Pons (tissue), 1 donor: ENCODE data around the gene CCDC158.
"Not testable (repeated sequence)": the region's sequence is repeated elsewhere in the genome, so short reads cannot be mapped to it uniquely, and the experiment has no call there.

Experiments
- DNase-seq: peaks from one replicate; pipeline ENCODE4 v3.0.0-alpha.2; 2016; ENCODE audit warnings: low spot score

The CCDC158 gene

DNA sequence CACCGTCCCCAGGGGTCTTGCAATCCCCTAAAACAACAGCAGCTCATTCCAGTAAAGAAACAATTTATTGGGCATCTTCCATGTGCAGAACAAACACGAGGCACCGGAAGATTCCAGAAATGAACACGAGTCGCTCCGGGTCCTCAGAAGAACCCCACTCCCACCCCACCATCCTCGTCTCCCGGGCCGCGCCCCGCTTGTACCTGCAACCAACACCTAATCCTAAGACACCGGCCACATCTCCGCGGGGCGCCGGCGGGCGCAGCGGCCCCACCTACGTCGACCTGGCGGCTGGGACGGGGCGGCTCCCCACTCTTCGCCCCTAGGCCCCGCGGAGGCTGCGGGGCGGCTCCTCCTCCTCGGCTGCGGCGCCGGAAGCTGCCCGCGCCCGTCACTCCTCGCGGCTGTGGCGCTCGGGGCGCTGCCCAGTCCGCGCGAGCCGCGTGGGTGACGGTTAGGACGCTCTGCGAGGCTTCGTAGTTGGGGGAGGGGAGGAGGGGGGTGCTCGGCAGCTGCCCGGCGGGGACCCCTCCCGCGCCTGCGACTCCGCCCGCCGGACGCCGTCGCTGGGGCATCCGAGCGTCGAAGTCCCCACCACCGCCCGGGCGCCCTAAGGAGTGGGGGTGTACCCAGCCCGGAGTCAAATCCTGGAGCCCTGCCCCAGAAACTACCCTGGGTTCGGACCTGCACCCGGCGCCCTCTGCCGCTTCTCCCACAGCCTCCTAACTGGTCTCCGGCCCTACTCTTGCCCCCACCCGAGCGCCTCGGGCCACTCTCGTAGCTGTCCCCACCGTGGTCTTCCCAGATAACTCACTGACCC lies at the start of gene CCDC158:
TSS of gene CCDC158 (minus strand) at position 380 of the 820 bp plus-strand sequence. CDS start 17,934 bp downstream, outside the sequence.
- DNase-seq: no peak

- DNase-seq: no peak
Measured at GRCh38 chr4:76470532-76470931, 49.6 kb upstream of the CCDC158 start.

DNA sequence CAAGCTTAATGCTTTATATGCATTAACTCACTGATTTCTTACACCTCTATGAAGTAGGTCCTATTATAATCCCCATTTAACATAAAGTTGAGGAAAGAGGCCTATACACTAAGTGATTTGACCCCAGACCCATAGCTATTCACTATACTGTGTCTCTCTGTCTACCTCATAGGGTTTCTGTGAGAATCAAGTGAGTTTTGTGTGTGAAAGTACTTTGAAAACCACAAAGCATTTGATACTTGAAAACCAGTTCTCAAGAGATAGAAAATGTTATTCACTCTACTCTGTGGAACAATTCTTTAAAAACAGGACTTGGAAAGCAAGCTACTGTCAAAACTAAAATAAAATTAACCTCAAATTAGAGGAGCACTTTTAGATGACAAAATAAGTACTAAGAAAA lies 49.1 kb upstream of the CCDC158 start:
- no peak for DNase-seq

DNA sequence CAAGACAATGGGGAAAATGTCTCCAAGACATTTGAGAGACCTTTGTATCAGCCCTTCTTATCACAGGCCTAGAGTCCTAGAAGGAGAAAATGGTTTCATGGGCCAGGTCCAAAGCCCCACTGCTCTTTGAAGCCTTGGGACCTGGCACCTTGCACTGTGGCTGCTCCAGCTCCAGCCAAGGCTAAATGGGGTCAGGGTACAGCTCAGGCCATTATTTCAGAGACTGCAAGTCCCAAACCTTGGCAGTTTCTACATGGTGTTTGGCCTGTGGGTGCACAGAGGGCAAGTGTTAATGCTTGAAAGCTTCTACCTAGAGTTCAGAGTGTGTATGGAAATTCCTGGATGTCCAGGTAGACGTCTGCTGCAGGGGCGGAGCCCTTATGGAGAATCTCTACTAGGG lies 42.6 kb upstream of the CCDC158 start:
- DNase-seq: no peak

- no peak for DNase-seq
Measured at GRCh38 chr4:76459291-76459723, 38.4 kb upstream of the CCDC158 start.

DNA sequence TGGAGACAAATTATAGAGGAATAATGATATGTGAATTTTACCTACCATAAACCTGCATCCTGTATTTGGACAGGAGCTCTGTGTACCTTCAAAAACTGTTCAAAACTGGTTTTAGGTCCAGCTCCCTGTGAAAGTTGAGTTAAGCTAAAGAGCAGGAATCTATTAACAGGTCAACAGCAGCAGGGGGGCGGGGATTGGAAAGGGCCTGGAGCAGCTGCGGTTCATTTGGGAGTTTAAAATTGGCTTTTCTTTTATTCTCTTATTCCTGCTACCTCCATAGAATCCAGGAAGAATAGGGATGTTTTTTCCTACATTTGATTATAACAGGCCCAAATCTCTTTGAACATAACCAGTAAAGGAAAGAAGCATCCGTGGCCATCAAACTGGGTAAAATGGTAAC lies 37.9 kb upstream of the CCDC158 start:
- no peak for DNase-seq

DNA sequence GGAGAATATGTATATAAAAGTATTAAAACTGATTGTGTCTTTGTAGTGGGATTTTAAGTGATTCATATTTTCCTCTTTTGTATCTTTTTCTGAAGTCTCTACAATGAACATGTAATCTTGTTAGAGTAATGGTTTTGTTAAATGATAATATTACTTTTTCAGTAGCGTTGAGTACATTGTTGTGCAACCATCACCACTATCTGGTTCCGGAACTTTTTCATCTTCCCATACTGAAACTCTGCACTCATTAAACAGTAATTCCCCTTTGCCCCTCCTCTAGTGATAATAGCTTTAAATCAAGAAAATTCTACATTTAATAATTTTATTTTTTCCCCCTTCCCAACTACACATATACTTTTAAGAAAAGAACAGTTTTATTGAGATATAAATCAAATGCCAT lies 37.4 kb upstream of the CCDC158 start:
- no peak for DNase-seq

- DNase-seq: no peak
Measured at GRCh38 chr4:76457885-76458284, 36.9 kb upstream of the CCDC158 start.

DNA sequence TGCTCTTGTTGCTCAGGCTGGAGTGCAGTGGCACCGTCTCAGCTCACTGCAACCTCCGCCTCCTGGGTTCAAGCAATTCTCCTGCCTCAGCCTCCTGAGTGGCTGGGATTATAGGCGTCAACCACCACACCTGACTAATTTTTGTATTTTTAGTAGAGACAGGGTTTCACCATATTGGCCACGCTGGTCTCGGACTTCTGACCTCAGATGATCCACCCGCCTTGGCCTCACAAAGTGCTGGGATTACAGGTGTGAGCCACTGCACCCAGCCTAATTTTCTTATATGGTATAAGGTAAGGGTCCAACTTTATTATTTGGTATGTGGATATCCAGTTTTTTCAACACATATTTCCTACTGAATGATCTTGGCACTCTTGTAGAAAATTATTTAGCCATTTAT lies 33.1 kb upstream of the CCDC158 start:
- DNase-seq: not testable (repeated sequence)

DNA sequence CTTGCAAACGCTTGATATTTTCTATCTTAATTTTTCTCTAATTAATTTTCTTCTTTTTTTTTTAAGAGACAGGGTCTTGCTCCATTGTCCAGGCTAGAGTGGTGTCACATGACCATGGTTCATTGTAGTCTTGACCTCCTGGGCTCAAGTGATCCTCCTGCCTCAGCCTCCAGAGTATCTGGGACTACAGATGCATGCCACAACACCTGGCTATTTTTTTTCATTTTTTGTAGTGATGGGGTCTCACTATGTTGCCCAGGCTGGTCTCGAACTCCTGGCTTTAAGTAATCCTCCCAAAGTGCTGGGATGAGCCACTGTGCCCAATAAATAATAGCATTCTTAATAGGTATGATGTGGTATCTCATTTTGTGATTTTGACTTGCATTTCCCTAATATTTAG lies 32.3 kb upstream of the CCDC158 start:
- DNase-seq: no peak

DNA sequence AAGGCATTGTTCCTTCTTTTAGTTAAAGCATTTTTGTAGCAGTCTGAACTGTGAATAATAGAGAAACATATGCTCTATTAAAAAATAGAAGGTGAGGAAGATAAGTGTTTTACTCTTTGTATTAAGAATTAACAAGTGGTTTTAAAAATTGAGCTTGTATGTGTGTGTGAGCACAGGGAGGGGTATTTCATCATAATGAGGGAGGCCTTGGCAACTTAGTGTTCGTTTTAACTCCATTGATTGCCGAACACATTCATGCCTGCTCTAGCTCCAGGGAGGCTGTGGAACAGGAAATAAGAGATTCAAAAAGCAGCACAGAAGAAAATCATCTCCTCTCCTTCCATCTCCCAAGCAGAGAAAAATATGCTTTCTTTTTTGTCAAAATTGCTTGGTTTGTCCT lies 28.9 kb upstream of the CCDC158 start:
- DNase-seq: no peak

DNA sequence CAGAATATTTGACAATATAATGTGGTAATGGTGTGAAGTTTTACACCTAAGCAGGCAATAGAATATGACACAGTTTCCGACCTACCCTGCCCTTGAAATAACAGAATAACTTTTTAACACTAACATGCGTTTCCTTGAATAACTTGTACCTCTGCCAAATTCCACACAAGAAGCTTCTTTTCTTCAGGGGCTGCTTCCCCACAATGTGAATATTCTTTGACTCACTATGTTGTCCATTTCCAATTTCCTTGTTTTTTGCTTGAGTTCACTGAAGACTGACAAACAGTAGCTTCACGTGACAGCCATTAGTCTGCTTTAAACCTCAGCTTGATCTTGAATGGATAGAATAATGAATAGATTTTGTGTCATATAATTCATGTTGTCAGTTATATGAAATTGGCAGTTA lies 28.4 kb upstream of the CCDC158 start:
- DNase-seq: no peak

DNA sequence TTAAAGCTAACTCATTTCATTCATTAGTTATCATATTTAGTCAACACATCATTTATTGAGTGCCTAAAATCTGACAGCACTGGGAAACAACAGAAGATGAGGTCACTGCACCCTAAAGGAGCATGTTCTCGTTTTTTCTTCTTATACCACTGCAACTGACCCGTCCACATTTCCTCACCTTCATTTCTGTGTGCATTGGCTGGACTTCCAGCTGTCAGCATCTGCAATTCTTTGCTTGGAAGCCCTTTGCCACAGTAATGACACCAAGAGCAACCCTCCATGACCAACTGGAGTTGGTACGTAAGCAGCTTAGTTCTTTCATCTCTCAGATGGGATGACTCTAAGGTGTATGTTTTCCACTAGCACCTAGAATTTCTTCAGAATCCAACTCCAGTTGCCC lies 27.3 kb upstream of the CCDC158 start:
- DNase-seq: no peak

DNA sequence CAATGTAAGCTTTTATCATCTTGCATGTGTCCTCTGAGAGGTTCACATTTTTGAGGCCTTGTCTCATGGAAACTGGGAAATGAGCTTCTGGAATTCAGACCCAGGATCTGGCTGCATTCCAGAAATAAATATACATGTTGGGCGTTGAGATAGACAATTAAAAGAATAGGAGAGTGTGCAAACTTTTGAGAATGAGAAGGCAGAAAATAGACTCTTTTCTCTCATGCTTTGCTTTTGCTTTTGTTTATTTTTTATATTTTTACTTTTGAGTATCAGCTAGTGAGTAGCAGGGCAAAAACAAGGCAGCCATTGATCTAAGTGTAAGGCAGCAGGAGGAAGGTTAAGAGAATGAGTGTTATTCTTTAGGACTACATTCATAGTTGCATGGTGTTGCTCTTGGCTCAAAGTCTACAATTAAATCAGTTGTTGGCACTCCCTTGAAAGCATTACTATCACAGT lies 26.5 kb upstream of the CCDC158 start:
- peak; percentile 81 for DNase-seq

GRCh38 chr4:76445911-76446310 lies 25.0 kb upstream of the CCDC158 start:
- DNase-seq: no peak

- no peak for DNase-seq
Measured at GRCh38 chr4:76443376-76443775, 22.4 kb upstream of the CCDC158 start.

DNA sequence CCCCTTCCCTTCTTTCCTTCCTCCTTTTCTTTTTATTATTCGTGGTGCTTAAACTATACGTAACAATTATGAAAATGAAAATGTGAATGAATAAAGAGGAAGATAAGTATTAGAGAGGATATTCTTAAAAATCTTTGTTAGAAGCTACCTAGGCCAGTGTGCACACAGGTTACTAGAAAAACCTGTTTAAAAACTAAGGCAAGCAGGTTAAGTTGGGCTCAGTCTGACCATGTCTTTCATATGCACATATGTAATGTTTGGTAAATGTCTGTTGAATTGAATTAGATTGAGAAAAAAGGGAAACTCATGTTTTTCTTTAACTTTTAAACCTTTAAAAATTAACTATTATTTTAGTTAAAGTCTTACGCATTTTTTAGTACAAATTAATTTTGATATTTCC lies 21.9 kb upstream of the CCDC158 start:
- DNase-seq: no peak

- DNase-seq: no peak
Measured at GRCh38 chr4:76441881-76442280, 20.9 kb upstream of the CCDC158 start.

GRCh38 chr4:76439491-76439890 lies 18.6 kb upstream of the CCDC158 start:
- no peak for DNase-seq

DNA sequence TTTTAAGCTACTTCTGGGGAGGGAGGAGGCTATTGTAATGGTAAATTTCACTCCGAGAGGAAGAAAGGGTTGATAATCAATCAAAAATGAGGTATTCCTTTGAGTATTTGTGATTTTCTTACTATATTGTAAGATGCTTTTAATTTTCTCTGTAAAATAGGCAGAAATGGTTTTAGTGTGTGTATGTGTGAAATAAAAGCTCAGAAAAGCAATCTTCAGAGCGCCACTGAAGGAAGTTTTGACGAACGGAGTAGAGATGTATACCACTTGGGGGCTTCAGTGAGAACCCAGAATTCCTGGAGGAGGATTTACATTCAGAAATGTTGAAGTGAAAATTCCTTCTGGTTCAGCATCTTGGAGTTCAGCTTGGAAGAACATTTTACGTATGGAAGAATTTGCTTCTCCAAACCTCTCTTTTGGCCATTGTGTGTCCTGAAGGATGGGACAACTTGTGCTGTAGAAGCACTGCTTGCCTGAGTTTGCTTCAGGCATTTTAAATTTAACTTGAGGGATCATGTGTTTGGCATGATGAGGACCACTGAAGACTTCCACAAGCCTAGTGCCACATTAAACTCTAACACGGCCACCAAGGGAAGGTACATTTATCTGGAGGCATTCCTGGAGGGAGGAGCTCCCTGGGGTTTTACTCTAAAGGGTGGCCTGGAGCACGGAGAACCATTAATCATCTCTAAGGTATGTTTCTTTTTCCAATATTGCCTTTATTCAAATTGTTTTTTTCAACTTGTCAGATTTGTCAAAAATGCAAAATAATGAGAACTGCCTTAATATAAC lies 14.8 kb upstream of the CCDC158 start:
- DNase-seq: no peak

- no peak for DNase-seq
Measured at GRCh38 chr4:76434901-76435527, 14.1 kb upstream of the CCDC158 start, which contains the start of gene SHROOM3. TSS of gene SHROOM3 (plus strand) at chr4:76435229. CDS start at chr4:76436053, 824 bp downstream.
